IPS-18c (cell line): ENCODE results near the gene SNRPD3.

Experiments used
- H3K4me3 ChIP-seq: 2 replicates; pipeline ENCODE4 v1.7.0; 2013; ENCODE audit warnings: low read depth, mild to moderate bottlenecking, low read length, moderate library complexity; ENCODE audit not compliant: insufficient read depth
- H3K9me3 ChIP-seq: one replicate; pipeline ENCODE4 v1.6.1; 2013; ENCODE audit warnings: mild to moderate bottlenecking, low read length, moderate library complexity; ENCODE audit not compliant: control insufficient read depth, insufficient read depth

SNRPD3 gene

GRCh38 chr22:24555165-24556039, at the start of gene SNRPD3:
SNRPD3 (plus strand) TSS chr22:24555999; CDS start chr22:24557675, 1,676 bp downstream.
- Histone ChIP-seq H3K9me3 (no peaks in the 10 kb centered on the region), H3K4me3 (peak within 1 kb of the TSS; percentile 94)

GRCh38 chr22:24506802-24507438, 48.9 kb upstream of the SNRPD3 start:
- H3K9me3 ChIP-seq, result no peaks in the 10 kb centered on the region
- H3K4me3 ChIP-seq, result no peak overlapping the region

GRCh38 chr22:24507716-24508115, 48.1 kb upstream of the SNRPD3 start:
- peak overlapping the region; percentile 26; the same call in 1 of the 2 replicates for H3K4me3 ChIP-seq
- H3K9me3 ChIP-seq, result no peaks in the 10 kb centered on the region

GRCh38 chr22:24510637-24511625, 44.9 kb upstream of the SNRPD3 start:
- Histone ChIP-seq H3K4me3 (no peak overlapping the region), H3K9me3 (no peaks in the 10 kb centered on the region)

GRCh38 chr22:24512043-24512442, 43.8 kb upstream of the SNRPD3 start:
- H3K4me3 ChIP-seq, result no peak overlapping the region
- H3K9me3 ChIP-seq, result no peaks in the 10 kb centered on the region

- H3K9me3 ChIP-seq, result no peaks in the 10 kb centered on the region
- H3K4me3 ChIP-seq, result no peak overlapping the region
Observed at GRCh38 chr22:24513378-24514240, 42.2 kb upstream of the SNRPD3 start.

- H3K4me3 ChIP-seq, result no peak overlapping the region
- H3K9me3 ChIP-seq, result no peaks in the 10 kb centered on the region
Observed at GRCh38 chr22:24514241-24515026, 41.4 kb upstream of the SNRPD3 start.

GRCh38 chr22:24515027-24515338, 40.8 kb upstream of the SNRPD3 start:
- Histone ChIP-seq H3K4me3 (no peak overlapping the region), H3K9me3 (no peaks in the 10 kb centered on the region)

- Histone ChIP-seq H3K4me3 (no peak overlapping the region), H3K9me3 (no peaks in the 10 kb centered on the region)
Observed at GRCh38 chr22:24516301-24516737, 39.5 kb upstream of the SNRPD3 start.

- H3K9me3 ChIP-seq, result no peaks in the 10 kb centered on the region
- H3K4me3 ChIP-seq, result no peak overlapping the region
Observed at GRCh38 chr22:24517446-24517845, 38.4 kb upstream of the SNRPD3 start.

GRCh38 chr22:24518228-24518627, 37.6 kb upstream of the SNRPD3 start:
- H3K9me3 ChIP-seq, result no peaks in the 10 kb centered on the region
- H3K4me3 ChIP-seq, result no peak overlapping the region

- Histone ChIP-seq H3K4me3 (no peak overlapping the region), H3K9me3 (no peaks in the 10 kb centered on the region)
Observed at GRCh38 chr22:24518771-24519485, 36.9 kb upstream of the SNRPD3 start.

- no peaks in the 10 kb centered on the region for H3K9me3 ChIP-seq
- H3K4me3 ChIP-seq, result no peak overlapping the region
Observed at GRCh38 chr22:24519496-24519895, 36.3 kb upstream of the SNRPD3 start.

- H3K4me3 ChIP-seq, result no peak overlapping the region
- H3K9me3 ChIP-seq, result no peaks in the 10 kb centered on the region
Observed at GRCh38 chr22:24521791-24522245, 34.0 kb upstream of the SNRPD3 start.

GRCh38 chr22:24523873-24524272, 31.9 kb upstream of the SNRPD3 start:
- Histone ChIP-seq H3K4me3 (no peak overlapping the region), H3K9me3 (no peaks in the 10 kb centered on the region)
